Activated CD8-positive, alpha-beta memory T cell treated with anti-CD3 and anti-CD28 coated beads, Interleukin-2, amount 10 ng/mL, durations not matched to agents 7 days and 5 days (primary cell): Measurements from ENCODE around the gene SSBP3. TPM values are rescaled to one million over a fixed set of nuclear protein-coding genes. Genes with fewer than 3 reads are reported as not detected.
A peak's percentile ranks its signal among the peaks of the same experiment; 100 is the strongest.
"Not testable (repeated sequence)": the region's sequence is repeated elsewhere in the genome, so short reads cannot be mapped to it uniquely, and the experiment has no call there.

ENCODE experiments used
- ATAC-seq: fragments of 150-1000 bp; cut with Tn5 transposase; one replicate; pipeline ENCODE4 v1.10.0; 2021; ENCODE audit warnings: moderate library complexity
- CTCF ChIA-PET: fragments of 350-600 bp; sonication (Branson Sonifier 250); formaldehyde crosslinking; loops from one replicate; lab custom pipeline; 2021; ENCODE audit warnings: antibody characterized with exemption; lab: Charles Lee
- DNase-seq: peaks from one replicate; pipeline ENCODE4 v3.0.0-alpha.2; 2020
- H3K27ac Mint-ChIP-seq: one replicate; pipeline ENCODE4 v1.8.0; 2021; ENCODE audit warnings: mild to moderate bottlenecking, mixed read lengths
- H3K27me3 Mint-ChIP-seq: one replicate; pipeline ENCODE4 v1.8.0; 2021; ENCODE audit warnings: mixed read lengths
- H3K36me3 Mint-ChIP-seq: one replicate; pipeline ENCODE4 v1.8.0; 2021; ENCODE audit warnings: mild to moderate bottlenecking, mixed read lengths
- H3K4me1 Mint-ChIP-seq: one replicate; pipeline ENCODE4 v1.8.0; 2021; ENCODE audit warnings: mixed read lengths
- H3K4me3 Mint-ChIP-seq: one replicate; pipeline ENCODE4 v1.8.0; 2021; ENCODE audit warnings: mild to moderate bottlenecking, moderate library complexity, mixed read lengths
- H3K9me3 Mint-ChIP-seq: one replicate; pipeline ENCODE4 v1.8.0; 2022; ENCODE audit warnings: low read depth, mixed read lengths
- total RNA-seq, 2 experiments: library from RNA; stranded (reverse); gene quantifications; one replicate each; pipeline ENCODE4 v1.2.3, GENCODE V29; 2021

SSBP3 gene
- total RNA-seq, 2 experiments from 2014 or later, result 88.7 to 116 TPM

GRCh38 chr1:54345548-54345947 is 60.6 kb downstream of the SSBP3 start:
- DNase-seq, H3K27me3 Mint-ChIP-seq, H3K36me3 Mint-ChIP-seq, ATAC-seq, H3K4me3 Mint-ChIP-seq, CTCF ChIA-PET, H3K9me3 Mint-ChIP-seq, H3K27ac Mint-ChIP-seq: not testable (repeated sequence)
- peaks cover 25% of the 10 kb centered on the region for H3K4me1 Mint-ChIP-seq

GRCh38 chr1:54345116-54345515 is 61.1 kb downstream of the SSBP3 start:
- H3K36me3 Mint-ChIP-seq, result no peaks in the 10 kb centered on the region
- DNase-seq (no peak), ATAC-seq (no peak)
- H3K27me3 Mint-ChIP-seq, result no peaks in the 10 kb centered on the region
- CTCF ChIA-PET, result no interaction called here
- peaks cover 25% of the 10 kb centered on the region for H3K4me1 Mint-ChIP-seq
- no peaks in the 10 kb centered on the region for H3K9me3 Mint-ChIP-seq
- no peak overlapping the region for H3K27ac Mint-ChIP-seq
- H3K4me3 Mint-ChIP-seq, result no peak overlapping the region

- Mint-ChIP-seq H3K9me3 (no peaks in the 10 kb centered on the region), H3K27me3 (no peaks in the 10 kb centered on the region), H3K4me1 (peaks cover 13% of the 10 kb centered on the region), H3K36me3 (no peaks in the 10 kb centered on the region), H3K27ac (no peak overlapping the region), H3K4me3 (no peak overlapping the region)
- DNase-seq, result no peak
- ATAC-seq, result no peak
- CTCF ChIA-PET, result no interaction called here
Observed at GRCh38 chr1:54342742-54343687, 63.2 kb downstream of the SSBP3 start.

- H3K27ac Mint-ChIP-seq, result no peak overlapping the region
- CTCF ChIA-PET, result no interaction called here
- DNase-seq, result no peak
- H3K4me3 Mint-ChIP-seq, result no peak overlapping the region
- no peaks in the 10 kb centered on the region for H3K9me3 Mint-ChIP-seq
- peaks cover 9% of the 10 kb centered on the region for H3K4me1 Mint-ChIP-seq
- no peak for ATAC-seq
- H3K36me3 Mint-ChIP-seq, result no peaks in the 10 kb centered on the region
- H3K27me3 Mint-ChIP-seq, result no peaks in the 10 kb centered on the region
Observed at GRCh38 chr1:54342288-54342687, 63.9 kb downstream of the SSBP3 start.

GRCh38 chr1:54341763-54342162 is 64.4 kb downstream of the SSBP3 start:
- no peak overlapping the region for H3K27ac Mint-ChIP-seq
- no peaks in the 10 kb centered on the region for H3K36me3 Mint-ChIP-seq
- DNase-seq (no peak), ATAC-seq (no peak)
- peaks cover 9% of the 10 kb centered on the region for H3K4me1 Mint-ChIP-seq
- no peaks in the 10 kb centered on the region for H3K27me3 Mint-ChIP-seq
- CTCF ChIA-PET, result no interaction called here
- no peak overlapping the region for H3K4me3 Mint-ChIP-seq
- H3K9me3 Mint-ChIP-seq, result no peaks in the 10 kb centered on the region

- DNase-seq, result no peak
- no peaks in the 10 kb centered on the region for H3K27me3 Mint-ChIP-seq
- no peak for ATAC-seq
- H3K36me3 Mint-ChIP-seq, result no peaks in the 10 kb centered on the region
- CTCF ChIA-PET, result no interaction called here
- H3K4me3 Mint-ChIP-seq, result no peak overlapping the region
- no peak overlapping the region for H3K27ac Mint-ChIP-seq
- peaks cover 9% of the 10 kb centered on the region for H3K4me1 Mint-ChIP-seq
- no peaks in the 10 kb centered on the region for H3K9me3 Mint-ChIP-seq
Observed at GRCh38 chr1:54340878-54341277, 65.3 kb downstream of the SSBP3 start.

- DNase-seq, result no peak
- H3K9me3 Mint-ChIP-seq, result no peaks in the 10 kb centered on the region
- H3K4me1 Mint-ChIP-seq, result peaks cover 9% of the 10 kb centered on the region
- no peaks in the 10 kb centered on the region for H3K27me3 Mint-ChIP-seq
- ATAC-seq, result no peak
- peaks cover 2% of the 10 kb centered on the region for H3K36me3 Mint-ChIP-seq
- H3K27ac Mint-ChIP-seq, result no peak overlapping the region
- CTCF ChIA-PET, result no interaction called here
- no peak overlapping the region for H3K4me3 Mint-ChIP-seq
Observed at GRCh38 chr1:54340434-54340833, 65.8 kb downstream of the SSBP3 start.

GRCh38 chr1:54339126-54339525 is 67.1 kb downstream of the SSBP3 start:
- CTCF ChIA-PET, result no interaction called here
- DNase-seq (no peak), ATAC-seq (no peak)
- Mint-ChIP-seq H3K4me3 (no peak overlapping the region), H3K27ac (no peak overlapping the region), H3K36me3 (peaks cover 2% of the 10 kb centered on the region), H3K27me3 (no peaks in the 10 kb centered on the region), H3K4me1 (peaks cover 9% of the 10 kb centered on the region), H3K9me3 (no peaks in the 10 kb centered on the region)

- no peak for ATAC-seq
Observed at GRCh38 chr1:54338464-54338863, 67.7 kb downstream of the SSBP3 start.

GRCh38 chr1:54337928-54338327 is 68.3 kb downstream of the SSBP3 start:
- H3K36me3 Mint-ChIP-seq, result peaks cover 2% of the 10 kb centered on the region
- H3K27me3 Mint-ChIP-seq, result no peaks in the 10 kb centered on the region
- peak; percentile 57 for ATAC-seq
- no peak overlapping the region for H3K4me3 Mint-ChIP-seq
- no peak overlapping the region for H3K27ac Mint-ChIP-seq
- H3K4me1 Mint-ChIP-seq, result peaks cover 7% of the 10 kb centered on the region
- CTCF ChIA-PET, result interaction anchor here (1.1 kb wide), 1 partner anchor 13 kb away, joined by 3 read pairs; no protein-coding TSS in a partner anchor
- no peaks in the 10 kb centered on the region for H3K9me3 Mint-ChIP-seq
- peak; percentile 48 for DNase-seq

More at GRCh38 chr1:54338464-54338863, 67.7 kb downstream of the SSBP3 start:
- peaks cover 9% of the 10 kb centered on the region for H3K4me1 Mint-ChIP-seq
- no peak for DNase-seq
- H3K36me3 Mint-ChIP-seq, result peaks cover 2% of the 10 kb centered on the region
- no peak overlapping the region for H3K27ac Mint-ChIP-seq
- H3K4me3 Mint-ChIP-seq, result no peak overlapping the region
- CTCF ChIA-PET, result interaction anchor here (1.1 kb wide), 1 partner anchor 14 kb away, joined by 3 read pairs; no protein-coding TSS in a partner anchor
- H3K9me3 Mint-ChIP-seq, result no peaks in the 10 kb centered on the region
- no peaks in the 10 kb centered on the region for H3K27me3 Mint-ChIP-seq

GRCh38 chr1:54337034-54337433 is 69.2 kb downstream of the SSBP3 start:
- H3K4me1 Mint-ChIP-seq, result peaks cover 7% of the 10 kb centered on the region
- CTCF ChIA-PET, result no interaction called here

GRCh38 chr1:54336116-54336515 is 70.1 kb downstream of the SSBP3 start:
- H3K4me1 Mint-ChIP-seq, result peaks cover 11% of the 10 kb centered on the region
- no peak overlapping the region for H3K4me3 Mint-ChIP-seq
- H3K27ac Mint-ChIP-seq, result no peak overlapping the region
- no peak for DNase-seq
- no peak for ATAC-seq
- H3K36me3 Mint-ChIP-seq, result peaks cover 2% of the 10 kb centered on the region
- H3K27me3 Mint-ChIP-seq, result no peaks in the 10 kb centered on the region
- CTCF ChIA-PET, result no interaction called here
- H3K9me3 Mint-ChIP-seq, result no peaks in the 10 kb centered on the region

More at GRCh38 chr1:54337034-54337433, 69.2 kb downstream of the SSBP3 start:
- Mint-ChIP-seq H3K9me3 (no peaks in the 10 kb centered on the region), H3K4me3 (no peak overlapping the region), H3K27ac (no peak overlapping the region), H3K27me3 (no peaks in the 10 kb centered on the region), H3K36me3 (peaks cover 2% of the 10 kb centered on the region)
- ATAC-seq (no peak), DNase-seq (no peak)

- H3K27me3 Mint-ChIP-seq, result no peaks in the 10 kb centered on the region
- H3K27ac Mint-ChIP-seq, result no peak overlapping the region
- DNase-seq (no peak), ATAC-seq (no peak)
- peaks cover 2% of the 10 kb centered on the region for H3K36me3 Mint-ChIP-seq
- H3K9me3 Mint-ChIP-seq, result no peaks in the 10 kb centered on the region
- CTCF ChIA-PET, result no interaction called here
- no peak overlapping the region for H3K4me3 Mint-ChIP-seq
- peaks cover 11% of the 10 kb centered on the region for H3K4me1 Mint-ChIP-seq
Observed at GRCh38 chr1:54335755-54336108, 70.5 kb downstream of the SSBP3 start.
